Cardiac muscle cell (in vitro differentiated cells and primary cell): ENCODE measurements around the gene LPAR2. TPM values are rescaled to one million over a fixed set of nuclear protein-coding genes. Genes with fewer than 3 reads are reported as not detected.
A peak's percentile ranks its signal among the peaks of the same experiment; 100 is the strongest.

Experiments used
- DNase-seq, 2 donors: peaks; one replicate each; pipeline versions ENCODE4 v3.0.0 to v3.0.0-alpha.2; 2010 to 2017; ENCODE audit warnings: low read depth in 1 of 2, low spot score in 1 of 2
- H3K27ac ChIP-seq: fragments of 200-600 bp; sonication (generic); 2 replicates; pipeline ENCODE4 v1.5.1; 2016
- H3K27me3 ChIP-seq: fragments of 200-600 bp; sonication (generic); 2 replicates; pipeline ENCODE4 v1.6.0; 2016; ENCODE audit warnings: control low read depth
- H3K36me3 ChIP-seq: fragments of 200-600 bp; sonication (generic); 2 replicates; pipeline ENCODE4 v1.5.1; 2016; ENCODE audit warnings: control low read depth
- H3K4me1 ChIP-seq: fragments of 200-600 bp; sonication (generic); 2 replicates; pipeline ENCODE4 v1.8.1; 2017; ENCODE audit warnings: low read depth, mild to moderate bottlenecking, mixed run types
- H3K4me3 ChIP-seq: fragments of 200-600 bp; sonication (generic); 2 replicates; pipeline ENCODE4 v1.5.1; 2016; ENCODE audit warnings: mild to moderate bottlenecking
- H3K9me3 ChIP-seq: fragments of 200-600 bp; sonication (generic); 2 replicates; pipeline ENCODE4 v1.5.1; 2017; ENCODE audit warnings: low read depth, mild to moderate bottlenecking, control low read depth
- polyA plus RNA-seq: library from polyadenylated mRNA; unstranded; fragments of >200 nt; fragmentation: Nextera tagmentation; extraction: Ambion mirVana; gene quantifications from 2 replicates; pipeline ENCODE4 v1.2.1, GENCODE V29; 2016
- total RNA-seq: library from RNA; depleted of rRNA; stranded (reverse); fragments of >200 nt; gene quantifications from 2 replicates; pipeline ENCODE4 v1.2.3, GENCODE V29; 2016
- TF ChIP-seq, protein P1 (sequence below): IDR thresholded peaks from 2 replicates; pipeline ENCODE4 v1.5.1; 2012; ENCODE audit warnings: low read depth, mild to moderate bottlenecking, low read length

LPAR2 gene
- total and polyA plus RNA-seq, 2 experiments from 2014 or later = 39.9 to 56.6 TPM

DNA sequence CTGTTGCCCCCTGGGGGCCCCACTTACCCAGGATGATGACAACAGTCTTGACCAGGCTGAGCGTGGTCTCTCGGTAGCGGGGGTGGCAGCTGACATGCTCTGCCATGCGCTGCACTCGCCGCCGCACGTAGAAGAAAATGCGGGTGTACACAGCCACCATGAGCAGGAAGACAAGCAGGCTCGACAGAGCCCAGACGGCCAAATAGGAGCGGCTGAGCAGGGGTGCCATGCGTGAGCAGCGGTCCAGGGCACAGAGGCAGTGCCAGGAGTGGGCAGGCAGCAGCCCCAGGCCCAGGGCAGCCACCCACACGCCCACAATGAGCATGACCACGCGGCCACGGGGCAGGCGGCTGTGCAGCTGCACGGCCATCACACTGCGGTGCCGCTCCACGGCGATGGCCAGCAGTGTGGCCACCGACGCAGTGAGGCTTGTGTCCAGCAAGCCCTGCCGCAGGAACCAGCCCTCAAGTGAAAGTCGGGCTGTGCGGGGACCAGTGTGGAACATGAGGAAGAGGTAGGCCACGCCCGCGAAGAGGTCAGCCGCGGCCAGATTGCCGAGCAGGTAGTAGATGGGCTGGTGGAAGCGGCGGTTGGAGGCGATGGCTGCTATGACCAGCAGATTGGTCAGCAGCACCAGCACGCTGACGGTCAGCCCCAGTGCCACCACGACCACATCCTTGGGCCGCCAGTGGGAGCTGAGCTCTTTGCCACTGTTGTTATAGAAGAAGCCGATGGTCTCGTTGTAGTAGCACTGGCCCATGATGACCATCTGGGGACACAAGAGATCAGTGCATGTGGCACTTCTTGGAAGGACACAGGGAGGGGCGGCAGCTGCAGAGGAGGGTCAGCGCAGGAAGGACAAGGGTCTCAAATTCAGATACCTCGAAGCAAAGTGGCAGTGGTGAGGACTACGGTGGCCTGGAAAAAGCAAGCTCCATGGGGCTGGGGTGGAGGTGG, 1.2 kb downstream of the LPAR2 start:
- no peak overlapping the region for H3K27ac ChIP-seq
- TF ChIP-seq, protein P1, sequence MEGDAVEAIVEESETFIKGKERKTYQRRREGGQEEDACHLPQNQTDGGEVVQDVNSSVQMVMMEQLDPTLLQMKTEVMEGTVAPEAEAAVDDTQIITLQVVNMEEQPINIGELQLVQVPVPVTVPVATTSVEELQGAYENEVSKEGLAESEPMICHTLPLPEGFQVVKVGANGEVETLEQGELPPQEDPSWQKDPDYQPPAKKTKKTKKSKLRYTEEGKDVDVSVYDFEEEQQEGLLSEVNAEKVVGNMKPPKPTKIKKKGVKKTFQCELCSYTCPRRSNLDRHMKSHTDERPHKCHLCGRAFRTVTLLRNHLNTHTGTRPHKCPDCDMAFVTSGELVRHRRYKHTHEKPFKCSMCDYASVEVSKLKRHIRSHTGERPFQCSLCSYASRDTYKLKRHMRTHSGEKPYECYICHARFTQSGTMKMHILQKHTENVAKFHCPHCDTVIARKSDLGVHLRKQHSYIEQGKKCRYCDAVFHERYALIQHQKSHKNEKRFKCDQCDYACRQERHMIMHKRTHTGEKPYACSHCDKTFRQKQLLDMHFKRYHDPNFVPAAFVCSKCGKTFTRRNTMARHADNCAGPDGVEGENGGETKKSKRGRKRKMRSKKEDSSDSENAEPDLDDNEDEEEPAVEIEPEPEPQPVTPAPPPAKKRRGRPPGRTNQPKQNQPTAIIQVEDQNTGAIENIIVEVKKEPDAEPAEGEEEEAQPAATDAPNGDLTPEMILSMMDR = no peak
- no peaks in the 10 kb centered on the region for H3K36me3 ChIP-seq
- H3K9me3 ChIP-seq = no peaks in the 10 kb centered on the region
- no peaks in the 10 kb centered on the region for H3K27me3 ChIP-seq
- H3K4me3 ChIP-seq = peak overlapping the region; percentile 68
- H3K4me1 ChIP-seq = no peaks in the 10 kb centered on the region
- DNase-seq = no peak

DNA sequence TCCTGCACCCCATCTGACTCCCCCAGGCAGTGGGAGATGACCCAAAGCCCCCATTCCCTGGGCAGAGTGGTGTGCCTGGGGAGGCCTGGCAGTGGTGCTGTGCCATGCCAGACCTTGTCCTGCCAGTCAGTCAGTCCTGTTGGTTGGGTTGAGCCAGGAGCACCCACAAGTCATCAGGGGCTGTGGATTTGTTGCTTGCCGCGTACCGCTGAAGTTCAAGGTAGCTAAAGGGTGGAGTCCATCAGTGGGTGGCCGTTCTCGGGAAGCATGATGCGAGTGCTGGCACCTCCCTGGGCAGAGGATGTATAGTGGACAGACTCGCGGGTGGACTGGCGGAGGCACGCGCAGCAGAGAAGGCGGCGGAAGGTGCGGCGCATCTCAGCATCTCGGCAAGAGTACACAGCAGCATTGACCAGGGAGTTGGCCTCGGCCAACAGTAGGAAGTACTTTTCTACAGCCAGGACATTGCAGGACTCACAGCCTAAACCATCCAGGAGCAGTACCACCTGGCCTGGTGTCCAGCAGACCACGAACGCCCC, 3.9 kb downstream of the LPAR2 start:
- H3K27me3 ChIP-seq = no peaks in the 10 kb centered on the region
- no peak overlapping the region for H3K4me3 ChIP-seq
- H3K27ac ChIP-seq = no peak overlapping the region
- H3K36me3 ChIP-seq = no peaks in the 10 kb centered on the region
- no peaks in the 10 kb centered on the region for H3K9me3 ChIP-seq
- H3K4me1 ChIP-seq = peaks cover 1% of the 10 kb centered on the region
- DNase-seq = no peak
- TF ChIP-seq, protein P1 = no peak

DNA sequence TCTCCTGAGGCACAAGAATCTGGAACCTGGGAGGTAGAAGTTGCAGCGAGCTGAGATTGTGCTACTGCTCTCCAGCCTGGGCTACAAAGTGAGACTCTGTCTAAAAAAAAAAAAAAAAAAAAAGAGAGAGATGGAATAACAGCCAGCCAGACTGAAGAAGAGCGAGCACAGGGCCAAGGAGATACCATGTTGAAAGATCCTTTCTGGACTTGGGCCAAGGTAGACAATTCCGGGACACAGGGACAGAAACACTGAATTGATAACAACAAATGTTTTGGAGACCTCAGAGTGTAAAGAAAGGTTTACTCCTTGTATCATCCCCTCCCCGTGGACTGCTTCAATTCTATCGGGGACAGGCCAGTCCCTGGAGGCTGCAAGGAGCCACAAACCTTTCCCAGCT, 4.6 kb downstream of the LPAR2 start:
- TF ChIP-seq, protein P1 = no peak
- H3K4me3 ChIP-seq = no peak overlapping the region
- peaks cover 4% of the 10 kb centered on the region for H3K4me1 ChIP-seq
- no peaks in the 10 kb centered on the region for H3K36me3 ChIP-seq
- no peak for DNase-seq
- H3K27me3 ChIP-seq = no peaks in the 10 kb centered on the region
- H3K9me3 ChIP-seq = no peaks in the 10 kb centered on the region
- H3K27ac ChIP-seq = no peak overlapping the region

DNA sequence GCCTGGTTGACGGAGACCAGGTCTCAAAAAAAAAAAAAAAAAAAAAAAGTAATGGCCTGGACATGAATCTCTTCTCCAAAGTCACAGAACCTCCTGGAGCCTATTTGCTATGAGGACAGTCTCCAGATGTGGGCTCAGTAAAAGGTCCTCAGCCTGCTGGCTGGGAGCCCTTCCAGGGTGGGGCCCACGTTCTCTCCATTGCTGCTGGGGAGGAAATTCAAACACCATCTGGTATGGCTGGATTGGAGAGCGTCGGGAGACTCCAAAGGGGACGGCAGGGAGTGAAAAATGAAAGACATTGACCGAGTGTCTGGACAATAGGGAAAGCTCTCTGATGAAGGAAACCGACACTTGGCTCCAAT, 8.2 kb downstream of the LPAR2 start:
- Histone ChIP-seq H3K27ac (no peak overlapping the region), H3K27me3 (no peaks in the 10 kb centered on the region), H3K36me3 (no peaks in the 10 kb centered on the region), H3K9me3 (no peaks in the 10 kb centered on the region), H3K4me3 (no peak overlapping the region), H3K4me1 (peaks cover 4% of the 10 kb centered on the region)
- TF ChIP-seq, protein P1 = no peak
- no peak for DNase-seq

DNA sequence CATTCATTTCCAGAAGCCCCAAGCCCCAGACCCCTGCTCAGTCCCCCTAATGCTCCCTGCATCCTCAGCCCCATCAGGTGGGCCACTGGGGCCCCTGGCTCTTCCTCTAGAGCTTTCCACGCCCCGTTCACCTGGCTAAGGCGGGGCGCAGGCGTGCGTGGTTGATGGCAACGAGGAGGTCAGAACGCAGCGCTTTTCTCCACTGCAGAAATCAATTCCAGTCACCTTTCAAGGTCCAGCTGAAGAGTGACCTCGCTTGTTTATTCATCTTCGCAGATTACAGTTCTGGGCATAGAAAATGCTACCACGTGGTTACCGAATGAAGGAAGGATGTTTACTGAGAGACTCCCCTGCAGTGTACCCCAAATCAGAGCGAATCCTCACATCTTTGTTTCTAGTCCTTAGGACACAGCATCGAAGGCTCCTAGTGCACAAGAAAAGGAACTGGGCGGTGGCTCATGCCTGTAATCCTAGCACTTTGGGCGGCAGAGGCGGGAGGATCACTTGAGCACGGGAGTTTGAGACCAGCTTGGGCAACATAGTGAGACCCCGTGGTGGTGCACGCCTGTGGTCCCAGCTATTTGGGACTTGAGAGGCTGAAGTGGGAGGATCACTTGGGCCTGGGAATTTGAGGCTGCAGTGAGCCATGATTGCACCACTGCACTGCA, 8.7 kb downstream of the LPAR2 start:
- Histone ChIP-seq H3K27me3 (no peaks in the 10 kb centered on the region), H3K9me3 (no peaks in the 10 kb centered on the region), H3K36me3 (no peaks in the 10 kb centered on the region), H3K27ac (no peak overlapping the region), H3K4me3 (peak overlapping the region; percentile 7), H3K4me1 (peaks cover 4% of the 10 kb centered on the region)
- DNase-seq = no peak
- TF ChIP-seq, protein P1 = no peak
